SK-N-SH treated with all-trans-retinoic acid at 6 μM for 48 hours (cell line): Measurements from ENCODE around the gene HMMR.
"Not testable (repeated sequence)": the region's sequence is repeated elsewhere in the genome, so short reads cannot be mapped to it uniquely, and the experiment has no call there.

Experiments
- BACH2 ChIP-seq: fragments of 250-450 bp; sonication (Bioruptor Pico); IDR thresholded peaks from 2 replicates; pipeline ENCODE4 v1.9.0; 2021; ENCODE audit warnings: mild to moderate bottlenecking, borderline replicate concordance
- CSDC2 ChIP-seq: fragments of 250-450 bp; sonication (Bioruptor Pico); IDR thresholded peaks from 2 replicates; pipeline ENCODE4 v1.5.0; 2020; ENCODE audit warnings: mild to moderate bottlenecking, moderate library complexity
- ESRRG ChIP-seq: fragments of 250-450 bp; sonication (Bioruptor Pico); IDR thresholded peaks from 2 replicates; pipeline ENCODE4 v1.6.1; 2021; ENCODE audit warnings: mild to moderate bottlenecking
- GLIS3 ChIP-seq: fragments of 250-450 bp; sonication (Bioruptor Pico); IDR thresholded peaks from 2 replicates; pipeline ENCODE4 v1.5.0; 2020; ENCODE audit warnings: mild to moderate bottlenecking, moderate library complexity
- RARB ChIP-seq: fragments of 250-450 bp; sonication (Bioruptor Pico); IDR thresholded peaks from 2 replicates; pipeline ENCODE4 v1.8.0; 2021; ENCODE audit warnings: mild to moderate bottlenecking, moderate library complexity
- ZNF565 ChIP-seq: fragments of 450-650 bp; formaldehyde crosslinking; conservative IDR thresholded peaks from 2 replicates; pipeline ENCODE4 v1.5.0; 2020; ENCODE audit warnings: low read depth, mild to moderate bottlenecking, moderate library complexity
- TF ChIP-seq, protein P1 (sequence below): fragments of 250-450 bp; sonication (Bioruptor Pico); IDR thresholded peaks from 2 replicates; pipeline ENCODE4 v1.5.1; 2021; ENCODE audit warnings: mild to moderate bottlenecking, moderate library complexity
- TF ChIP-seq, protein P2 (sequence below): fragments of 250-450 bp; sonication (Bioruptor Pico); IDR thresholded peaks from 2 replicates; pipeline ENCODE4 v1.8.0; 2020; ENCODE audit warnings: mild to moderate bottlenecking, moderate library complexity, borderline replicate concordance
- TF ChIP-seq, protein P3 (sequence below): fragments of 250-450 bp; sonication (Bioruptor Pico); IDR thresholded peaks from 2 replicates; pipeline ENCODE4 v1.5.1; 2020; ENCODE audit warnings: low read depth, mild to moderate bottlenecking, moderate library complexity

DNA sequence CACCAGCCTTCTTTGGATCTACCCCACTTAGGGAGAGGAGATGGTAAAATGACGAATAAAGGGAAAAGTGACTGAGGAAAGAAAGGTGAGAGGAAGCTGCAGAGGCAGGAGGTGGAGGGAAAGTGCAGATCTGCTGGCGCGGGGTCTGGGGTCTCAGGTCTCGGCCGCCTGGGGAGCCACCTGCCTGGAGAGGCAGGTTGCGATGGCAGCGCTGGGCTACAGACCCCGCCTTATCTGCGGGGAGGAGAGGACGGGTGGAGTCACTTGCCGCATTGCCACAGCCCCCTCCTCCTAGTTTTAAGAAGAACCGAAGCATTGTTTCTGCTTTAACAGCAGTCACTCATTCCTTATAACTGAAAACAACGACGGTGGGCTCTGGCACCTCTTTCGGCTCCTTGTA is 44.8 kb upstream of the HMMR start:
- TF ChIP-seq GLIS3 (CRISPR knock-in tag); RARB (CRISPR knock-in tag); ZNF565 (CRISPR knock-in tag); ESRRG (CRISPR knock-in tag); BACH2 (CRISPR knock-in tag); CSDC2: not testable (repeated sequence)
- TF ChIP-seq, protein P1, sequence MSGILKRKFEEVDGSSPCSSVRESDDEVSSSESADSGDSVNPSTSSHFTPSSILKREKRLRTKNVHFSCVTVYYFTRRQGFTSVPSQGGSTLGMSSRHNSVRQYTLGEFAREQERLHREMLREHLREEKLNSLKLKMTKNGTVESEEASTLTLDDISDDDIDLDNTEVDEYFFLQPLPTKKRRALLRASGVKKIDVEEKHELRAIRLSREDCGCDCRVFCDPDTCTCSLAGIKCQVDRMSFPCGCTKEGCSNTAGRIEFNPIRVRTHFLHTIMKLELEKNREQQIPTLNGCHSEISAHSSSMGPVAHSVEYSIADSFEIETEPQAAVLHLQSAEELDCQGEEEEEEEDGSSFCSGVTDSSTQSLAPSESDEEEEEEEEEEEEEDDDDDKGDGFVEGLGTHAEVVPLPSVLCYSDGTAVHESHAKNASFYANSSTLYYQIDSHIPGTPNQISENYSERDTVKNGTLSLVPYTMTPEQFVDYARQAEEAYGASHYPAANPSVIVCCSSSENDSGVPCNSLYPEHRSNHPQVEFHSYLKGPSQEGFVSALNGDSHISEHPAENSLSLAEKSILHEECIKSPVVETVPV, result not testable (repeated sequence)
- TF ChIP-seq, protein P2, sequence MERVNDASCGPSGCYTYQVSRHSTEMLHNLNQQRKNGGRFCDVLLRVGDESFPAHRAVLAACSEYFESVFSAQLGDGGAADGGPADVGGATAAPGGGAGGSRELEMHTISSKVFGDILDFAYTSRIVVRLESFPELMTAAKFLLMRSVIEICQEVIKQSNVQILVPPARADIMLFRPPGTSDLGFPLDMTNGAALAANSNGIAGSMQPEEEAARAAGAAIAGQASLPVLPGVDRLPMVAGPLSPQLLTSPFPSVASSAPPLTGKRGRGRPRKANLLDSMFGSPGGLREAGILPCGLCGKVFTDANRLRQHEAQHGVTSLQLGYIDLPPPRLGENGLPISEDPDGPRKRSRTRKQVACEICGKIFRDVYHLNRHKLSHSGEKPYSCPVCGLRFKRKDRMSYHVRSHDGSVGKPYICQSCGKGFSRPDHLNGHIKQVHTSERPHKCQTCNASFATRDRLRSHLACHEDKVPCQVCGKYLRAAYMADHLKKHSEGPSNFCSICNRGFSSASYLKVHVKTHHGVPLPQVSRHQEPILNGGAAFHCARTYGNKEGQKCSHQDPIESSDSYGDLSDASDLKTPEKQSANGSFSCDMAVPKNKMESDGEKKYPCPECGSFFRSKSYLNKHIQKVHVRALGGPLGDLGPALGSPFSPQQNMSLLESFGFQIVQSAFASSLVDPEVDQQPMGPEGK (CRISPR knock-in tag), result not testable (repeated sequence)
- TF ChIP-seq, protein P3, sequence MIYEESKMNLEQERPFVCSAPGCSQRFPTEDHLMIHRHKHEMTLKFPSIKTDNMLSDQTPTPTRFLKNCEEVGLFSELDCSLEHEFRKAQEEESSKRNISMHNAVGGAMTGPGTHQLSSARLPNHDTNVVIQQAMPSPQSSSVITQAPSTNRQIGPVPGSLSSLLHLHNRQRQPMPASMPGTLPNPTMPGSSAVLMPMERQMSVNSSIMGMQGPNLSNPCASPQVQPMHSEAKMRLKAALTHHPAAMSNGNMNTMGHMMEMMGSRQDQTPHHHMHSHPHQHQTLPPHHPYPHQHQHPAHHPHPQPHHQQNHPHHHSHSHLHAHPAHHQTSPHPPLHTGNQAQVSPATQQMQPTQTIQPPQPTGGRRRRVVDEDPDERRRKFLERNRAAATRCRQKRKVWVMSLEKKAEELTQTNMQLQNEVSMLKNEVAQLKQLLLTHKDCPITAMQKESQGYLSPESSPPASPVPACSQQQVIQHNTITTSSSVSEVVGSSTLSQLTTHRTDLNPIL (CRISPR knock-in tag), result not testable (repeated sequence)
